Measurements from ENCODE around the gene IRF2BPL.
A peak's percentile ranks its signal among the peaks of the same experiment; 100 is the strongest.

IRF2BPL gene

DNA sequence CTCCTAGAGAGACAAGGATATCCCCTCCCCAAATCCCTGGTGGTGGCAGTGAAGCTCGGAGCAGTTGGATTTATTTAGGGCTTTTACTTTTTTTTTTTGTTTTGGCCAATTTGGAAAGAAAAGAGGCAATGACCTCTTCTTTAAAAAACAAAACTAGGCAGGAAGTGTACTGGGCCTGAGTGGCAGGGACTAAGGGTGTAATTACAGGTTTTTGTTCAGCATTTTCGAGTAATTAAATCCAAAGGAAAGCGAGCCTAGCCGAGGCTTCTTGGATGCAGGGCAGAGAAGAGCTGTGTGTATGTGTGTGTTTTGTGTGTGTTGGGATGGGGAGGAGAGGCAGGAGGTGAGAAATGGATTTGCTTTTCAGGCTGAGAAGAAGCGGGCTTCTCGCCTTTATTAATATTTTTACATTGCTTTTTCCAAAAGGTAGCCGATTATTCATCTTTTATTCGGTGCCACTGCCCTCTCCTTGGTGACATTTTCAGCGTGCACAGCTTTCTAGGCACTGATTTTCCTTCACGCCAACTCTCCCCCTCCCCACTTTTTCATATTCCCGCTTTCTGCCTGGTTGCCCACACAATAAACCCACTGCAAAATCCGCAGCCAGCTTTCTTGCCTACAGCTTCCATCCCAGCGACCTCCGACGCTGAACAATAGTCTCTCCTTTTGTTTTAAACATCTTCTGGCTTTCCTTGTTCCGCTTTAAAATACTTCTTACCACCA is 8.9 kb upstream of the IRF2BPL start:
- in situ Hi-C loops (cut with HindIII; ENCODE audit: low pct_unique_long_range_greater_than_20kb, low sequenced_read_pairs): no loop called here
- no peak for DNase-seq (ENCODE audit: low read depth in 1 of 2, low spot score in 1 of 2)
- no peak for TF ChIP-seq JUND (IDR thresholded peaks at IDR 0.05; ENCODE audit: low read depth)

DNA sequence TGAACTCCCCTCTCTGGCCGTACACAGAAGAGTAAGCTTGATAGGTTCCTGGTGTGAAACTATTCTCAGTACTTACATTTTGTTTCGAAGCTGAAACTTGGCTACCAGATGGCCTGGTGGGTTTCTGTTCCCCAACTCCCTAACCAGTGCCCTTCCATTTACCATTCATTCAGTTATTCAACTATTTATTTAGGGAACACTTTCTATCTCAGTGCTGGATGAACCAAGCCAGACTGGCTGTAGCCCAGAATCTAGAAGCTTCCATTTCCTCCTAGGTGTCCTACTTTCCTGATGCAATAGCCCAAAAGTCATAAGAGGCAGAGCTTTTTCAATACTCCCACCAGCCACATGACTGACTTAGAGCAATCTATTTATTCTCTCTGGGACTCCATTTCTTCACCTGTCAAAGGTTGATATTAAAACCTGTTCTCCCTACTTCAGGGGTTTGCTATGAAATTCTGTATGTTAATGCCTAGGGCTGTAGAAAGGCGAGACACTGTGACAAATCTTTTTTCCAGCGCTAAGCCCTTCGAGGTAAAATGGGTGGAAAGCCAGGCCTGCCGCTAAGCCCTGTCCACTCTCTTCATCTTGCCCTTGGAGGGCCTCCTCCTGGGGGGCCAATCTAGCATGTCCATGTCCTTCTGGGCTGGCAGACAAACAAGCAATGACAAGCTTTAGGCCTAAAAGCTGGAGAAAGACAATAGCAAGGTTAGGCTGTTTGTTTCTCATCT is 8.1 kb upstream of the IRF2BPL start:
- in situ Hi-C loops (cut with HindIII; ENCODE audit: low pct_unique_long_range_greater_than_20kb, low sequenced_read_pairs): no loop called here
- peak in 1 of 2 experiments; percentile 52 for DNase-seq (ENCODE audit: low read depth in 1 of 2, low spot score in 1 of 2)
- TF ChIP-seq JUND (IDR thresholded peaks at IDR 0.05; ENCODE audit: low read depth): no peak

DNA sequence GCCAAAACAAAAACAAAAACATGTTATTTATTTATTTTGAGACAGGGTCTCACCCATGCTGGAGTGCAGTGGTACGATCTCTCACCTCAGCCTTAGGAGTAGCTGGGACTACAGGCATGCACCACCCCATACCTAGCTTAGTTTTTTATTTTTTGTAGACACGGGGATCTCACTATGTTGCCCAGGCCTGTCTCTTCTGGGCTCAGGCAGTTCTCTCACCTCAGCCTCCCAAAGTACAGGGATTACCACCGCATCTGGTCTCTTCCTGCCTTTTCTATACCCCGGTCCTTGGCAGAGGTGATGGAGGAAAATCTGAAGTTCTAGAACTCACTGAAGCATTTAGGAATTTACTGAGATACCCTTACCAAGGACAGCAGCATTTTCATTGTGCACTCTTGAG is 6.8 kb upstream of the IRF2BPL start:
- TF ChIP-seq JUND (IDR thresholded peaks at IDR 0.05; ENCODE audit: low read depth): no peak
- no peak for DNase-seq (ENCODE audit: low read depth in 1 of 2, low spot score in 1 of 2)
- in situ Hi-C loops (cut with HindIII; ENCODE audit: low pct_unique_long_range_greater_than_20kb, low sequenced_read_pairs): no loop called here

DNA sequence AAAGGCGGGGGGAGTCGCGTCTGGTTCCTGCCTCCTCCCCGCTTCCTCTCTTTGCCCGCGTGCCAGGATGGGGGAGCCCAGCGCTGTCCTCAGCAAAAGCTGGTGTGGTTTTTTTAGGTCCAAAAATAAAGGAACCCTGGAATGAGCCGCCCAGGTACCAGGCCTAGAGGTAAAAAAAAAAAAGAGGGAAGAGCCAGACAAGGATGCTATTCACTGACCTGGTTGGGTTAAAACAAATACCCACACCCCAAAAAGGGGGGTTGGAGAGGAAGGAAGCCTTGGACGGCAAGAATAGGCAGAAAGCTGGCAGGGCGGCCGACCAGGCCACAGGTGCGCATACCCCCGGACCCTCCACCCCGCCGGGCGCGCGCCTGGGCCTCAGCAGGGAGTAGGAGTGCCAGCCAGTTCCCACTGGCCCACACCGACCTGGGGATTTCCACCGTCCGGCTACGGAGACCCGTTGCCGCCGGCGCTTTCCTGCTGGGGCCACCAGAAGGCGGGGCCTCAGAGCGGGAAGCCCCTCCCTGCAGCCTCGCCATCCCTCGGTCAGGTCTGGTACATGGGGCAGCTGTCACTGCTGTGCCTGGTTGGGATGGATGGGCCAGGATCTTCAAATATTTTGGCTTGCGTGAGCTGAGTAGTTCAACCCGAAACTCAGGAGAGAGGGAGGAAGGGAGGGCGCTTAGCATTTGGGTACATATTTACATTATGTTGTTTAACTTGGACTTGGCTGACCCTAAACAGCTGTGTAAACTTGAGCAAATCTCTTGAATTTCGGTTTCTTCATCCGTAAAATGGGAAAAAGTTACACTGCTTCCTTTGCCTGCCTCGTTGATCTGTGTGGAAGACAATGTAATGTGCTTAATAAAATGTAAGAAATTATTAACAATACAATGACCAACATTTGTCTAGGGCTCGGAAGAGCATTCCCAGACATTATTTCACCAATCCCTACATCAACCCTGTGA is 5.4 kb upstream of the IRF2BPL start:
- peak; percentile 87 to 99 for DNase-seq (ENCODE audit: low read depth in 1 of 2, low spot score in 1 of 2)
- in situ Hi-C loops (cut with HindIII; ENCODE audit: low pct_unique_long_range_greater_than_20kb, low sequenced_read_pairs): no loop called here
- TF ChIP-seq JUND (IDR thresholded peaks at IDR 0.05; ENCODE audit: low read depth): peak; percentile 77; the same call in 1 of the 2 replicates

DNA sequence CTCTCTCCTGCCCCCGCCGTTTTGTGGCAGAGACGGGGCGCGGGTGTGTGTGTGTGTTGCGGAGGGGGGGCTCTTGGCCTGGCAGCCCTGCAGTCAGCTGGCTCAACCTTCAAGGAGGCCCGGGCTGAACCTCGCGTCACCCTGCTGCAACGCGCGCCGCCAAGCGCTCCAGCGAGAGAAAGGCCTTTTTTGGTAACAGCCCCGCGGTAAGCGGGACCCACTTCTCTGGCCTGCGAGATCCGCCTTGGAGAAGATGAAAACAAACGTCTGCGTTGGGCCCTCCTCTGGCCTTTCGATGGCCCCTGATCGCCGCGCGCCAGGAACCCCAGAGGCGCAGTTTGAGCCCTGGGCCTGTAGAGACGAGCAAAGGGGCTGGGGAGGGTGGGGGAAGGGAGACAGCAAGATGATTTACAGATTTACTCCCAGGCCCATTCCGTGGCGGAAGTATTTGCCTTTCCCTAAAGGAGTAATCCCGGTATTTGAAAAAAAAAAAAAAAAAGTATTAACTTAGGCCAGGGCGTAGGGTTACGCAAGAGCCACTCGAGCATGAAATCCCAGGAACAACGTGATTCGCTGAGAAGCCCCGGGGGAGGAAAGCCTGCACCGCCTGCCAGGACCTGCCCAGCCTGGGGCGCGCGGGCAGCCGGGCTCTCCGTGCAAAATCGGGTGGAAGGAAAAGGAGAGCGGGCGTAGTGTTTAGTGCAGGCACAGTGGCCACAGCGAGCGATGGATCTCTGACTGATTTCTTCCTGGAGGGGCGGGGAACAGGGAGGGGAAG is 4.5 kb upstream of the IRF2BPL start:
- in situ Hi-C loops (cut with HindIII; ENCODE audit: low pct_unique_long_range_greater_than_20kb, low sequenced_read_pairs): no loop called here
- DNase-seq (ENCODE audit: low read depth in 1 of 2, low spot score in 1 of 2): peak; percentile 81 to 99
- peak; percentile 60 for TF ChIP-seq JUND (IDR thresholded peaks at IDR 0.05; ENCODE audit: low read depth)

DNA sequence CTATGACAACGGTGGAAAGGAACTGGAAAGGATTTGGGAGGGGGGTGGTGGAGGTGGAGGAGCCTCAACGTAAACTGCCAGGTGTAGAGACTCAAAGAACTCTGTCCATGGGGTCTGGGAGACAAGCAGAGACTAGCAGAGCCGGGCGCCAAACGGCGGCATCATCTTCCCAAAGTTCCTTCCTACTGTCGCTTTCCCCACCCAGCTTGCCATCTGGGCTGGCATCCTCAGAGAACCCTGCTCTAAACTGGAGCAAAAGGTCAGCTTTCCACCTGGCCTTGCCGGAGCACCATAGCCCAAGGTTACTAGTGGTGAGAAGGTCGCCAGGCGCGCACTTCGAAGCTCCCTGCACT is 4.0 kb upstream of the IRF2BPL start:
- in situ Hi-C loops (cut with HindIII; ENCODE audit: low pct_unique_long_range_greater_than_20kb, low sequenced_read_pairs): no loop called here
- DNase-seq (ENCODE audit: low read depth in 1 of 2, low spot score in 1 of 2): no peak
- no peak for TF ChIP-seq JUND (IDR thresholded peaks at IDR 0.05; ENCODE audit: low read depth)

DNA sequence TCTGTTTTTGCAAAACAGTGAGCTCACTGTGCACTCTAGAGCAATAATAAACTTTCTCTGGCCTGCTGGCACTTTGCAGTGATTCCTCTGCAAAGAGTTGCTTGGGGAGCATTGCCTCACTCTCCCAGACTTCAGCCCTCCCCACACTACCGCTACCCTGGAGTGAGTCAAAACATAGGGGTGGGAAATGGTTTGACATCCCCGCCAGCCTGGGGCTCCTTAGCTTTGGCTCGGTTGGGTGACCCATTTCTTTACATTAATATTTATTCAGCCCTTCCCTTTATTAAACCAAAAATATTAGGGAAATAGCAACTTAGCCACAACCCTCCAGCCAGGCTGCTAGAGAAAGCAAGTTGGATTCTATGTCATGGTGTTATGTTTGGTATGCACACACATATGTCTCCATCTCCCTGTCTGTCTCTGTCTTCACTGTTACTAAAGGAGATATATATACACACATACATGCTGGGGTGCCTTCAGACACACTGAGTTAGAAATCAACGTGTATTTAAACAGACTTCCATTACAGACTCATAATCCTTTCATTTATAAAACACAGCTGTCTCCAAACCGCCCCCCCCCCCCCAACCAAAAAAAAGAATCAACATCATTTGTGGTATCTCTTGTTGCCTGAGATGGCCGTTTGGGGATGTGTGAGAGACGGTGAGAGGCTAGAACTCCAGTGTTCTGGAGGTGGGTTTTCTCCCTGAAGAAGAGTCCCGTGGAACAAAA is 3.4 kb upstream of the IRF2BPL start:
- TF ChIP-seq JUND (IDR thresholded peaks at IDR 0.05; ENCODE audit: low read depth): no peak
- no peak for DNase-seq (ENCODE audit: low read depth in 1 of 2, low spot score in 1 of 2)
- in situ Hi-C loops (cut with HindIII; ENCODE audit: low pct_unique_long_range_greater_than_20kb, low sequenced_read_pairs): no loop called here

DNA sequence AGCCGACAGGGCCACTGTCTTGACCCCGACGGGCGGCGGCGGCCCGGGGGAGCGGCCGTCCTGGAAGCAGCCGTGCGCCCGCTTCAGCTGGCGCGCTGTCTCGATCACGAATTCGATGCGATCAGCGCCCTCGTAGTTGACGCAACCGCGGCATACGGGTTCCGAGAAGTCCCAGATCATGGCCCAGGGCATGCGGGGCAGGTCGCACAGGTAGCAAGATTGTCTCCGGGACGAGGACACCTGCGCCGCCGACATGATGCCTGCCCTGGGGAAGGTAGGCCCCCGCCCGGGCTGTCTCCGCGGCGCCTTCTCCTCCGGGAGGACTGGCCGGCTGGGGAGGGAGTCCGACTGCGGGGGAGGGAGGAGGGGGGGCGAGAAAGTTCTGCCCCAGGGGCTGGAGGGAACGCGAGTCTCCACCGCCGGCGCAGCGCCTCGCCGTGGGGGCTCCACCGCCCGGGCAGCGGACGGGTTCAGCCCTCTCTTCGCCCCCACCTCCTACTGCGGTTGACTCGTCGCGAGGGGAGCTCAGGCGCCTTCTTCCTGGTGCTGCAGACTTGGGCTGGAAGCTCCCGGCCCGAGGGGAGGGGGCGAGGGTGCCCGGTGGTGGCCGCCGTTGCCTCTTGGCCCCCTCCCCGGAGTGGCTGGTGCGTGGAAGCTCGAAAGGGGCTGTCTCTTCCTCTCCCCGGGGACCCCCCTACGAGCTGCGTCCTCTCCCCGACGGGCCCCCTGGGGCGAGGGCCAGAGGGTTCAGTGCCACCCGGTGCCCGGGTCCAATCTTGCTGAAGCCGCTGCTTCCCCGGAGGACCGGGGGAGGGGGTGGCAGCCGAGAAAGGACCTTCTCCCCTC is 747 bp downstream of the IRF2BPL start:
- in situ Hi-C loops (cut with HindIII; ENCODE audit: low pct_unique_long_range_greater_than_20kb, low sequenced_read_pairs): no loop called here
- peak; percentile 87 to 89 for DNase-seq (ENCODE audit: low read depth in 1 of 2, low spot score in 1 of 2)
- TF ChIP-seq JUND (IDR thresholded peaks at IDR 0.05; ENCODE audit: low read depth): no peak

DNA sequence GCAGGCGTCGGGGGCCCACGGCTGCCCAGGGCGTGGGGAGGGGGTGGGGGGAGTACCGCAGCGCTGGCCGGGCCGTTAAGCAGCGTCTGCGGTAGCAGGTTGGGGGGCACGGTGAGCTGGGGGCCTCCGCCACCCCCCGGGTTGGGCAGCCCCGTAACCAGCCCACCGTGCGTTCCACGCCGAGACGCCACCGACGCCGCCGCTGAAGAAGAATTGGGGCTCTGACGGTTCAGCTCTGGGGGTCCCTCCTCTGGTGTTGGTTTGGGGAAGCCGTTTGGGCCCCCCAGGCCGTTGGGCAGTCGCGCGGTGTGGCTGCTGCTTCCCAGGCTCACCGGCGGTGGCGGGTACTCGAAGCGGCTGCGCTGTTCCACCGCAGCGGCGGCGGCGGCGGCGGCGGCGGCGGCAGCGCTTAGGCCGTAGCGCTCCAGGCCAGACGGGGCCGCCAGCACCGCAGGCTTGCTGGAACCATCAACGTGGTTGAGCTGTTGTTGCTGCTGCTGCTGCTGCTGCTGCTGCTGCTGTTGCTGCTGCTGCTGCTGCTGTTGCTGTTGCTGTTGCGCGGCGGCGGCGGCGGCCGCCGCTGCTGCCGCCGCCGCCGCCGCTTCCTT is 1.5 kb downstream of the IRF2BPL start:
- no peak for TF ChIP-seq JUND (IDR thresholded peaks at IDR 0.05; ENCODE audit: low read depth)
- in situ Hi-C loops (cut with HindIII; ENCODE audit: low pct_unique_long_range_greater_than_20kb, low sequenced_read_pairs): no loop called here
- no peak for DNase-seq (ENCODE audit: low read depth in 1 of 2, low spot score in 1 of 2)

DNA sequence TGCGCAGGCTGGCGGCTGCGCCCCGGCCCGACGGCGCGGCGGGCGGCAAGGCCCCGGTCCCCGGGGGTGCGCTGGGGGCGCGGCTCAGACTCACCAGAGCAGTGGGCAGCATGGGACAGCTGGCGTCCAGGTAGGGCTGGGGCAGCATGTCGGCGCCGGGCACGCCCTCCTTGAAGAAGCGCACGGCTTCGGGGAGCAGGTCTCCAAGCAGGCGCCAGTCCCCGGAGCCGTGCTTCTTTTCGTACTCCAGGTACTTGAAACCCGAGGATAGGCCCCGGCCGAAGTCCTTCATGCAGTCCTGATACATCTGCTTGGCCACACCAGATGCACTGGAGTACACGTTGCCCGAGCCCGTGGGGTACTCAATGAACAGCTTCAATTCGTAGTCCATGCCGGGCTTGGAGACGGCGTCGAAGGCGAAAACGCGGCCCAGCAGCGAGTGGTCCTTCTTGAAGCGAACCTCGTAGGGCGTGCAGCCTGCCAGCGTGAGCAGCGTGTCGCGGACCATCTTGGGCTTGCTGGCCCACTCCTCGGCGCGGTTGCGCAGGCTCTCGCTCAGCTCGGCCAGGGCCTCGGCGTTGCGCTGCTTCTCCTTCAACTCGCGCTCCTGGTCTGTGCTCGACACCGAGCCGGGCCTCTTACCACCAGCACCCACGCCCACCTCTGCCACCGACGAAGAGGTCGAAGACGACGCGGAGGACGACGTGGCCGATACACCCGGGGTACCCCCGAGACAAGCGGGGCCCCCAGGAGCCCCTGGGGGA is 2.2 kb downstream of the IRF2BPL start:
- in situ Hi-C loops (cut with HindIII; ENCODE audit: low pct_unique_long_range_greater_than_20kb, low sequenced_read_pairs): no loop called here
- peak in 1 of 2 experiments; percentile 64 for DNase-seq (ENCODE audit: low read depth in 1 of 2, low spot score in 1 of 2)
- TF ChIP-seq JUND (IDR thresholded peaks at IDR 0.05; ENCODE audit: low read depth): no peak
